HG03571 (cell line): ENCODE data around the gene DNAJB7.
A peak's percentile ranks its signal among the peaks of the same experiment; 100 is the strongest.
"Not testable (repeated sequence)": the region's sequence is repeated elsewhere in the genome, so short reads cannot be mapped to it uniquely, and the experiment has no call there.

Experiments
- ATAC-seq: cut with Tn5 transposase; IDR thresholded peaks from one replicate; pipeline ENCODE4 v1.9.1; 2021; ENCODE audit not compliant: unreplicated experiment

Gene DNAJB7

DNA sequence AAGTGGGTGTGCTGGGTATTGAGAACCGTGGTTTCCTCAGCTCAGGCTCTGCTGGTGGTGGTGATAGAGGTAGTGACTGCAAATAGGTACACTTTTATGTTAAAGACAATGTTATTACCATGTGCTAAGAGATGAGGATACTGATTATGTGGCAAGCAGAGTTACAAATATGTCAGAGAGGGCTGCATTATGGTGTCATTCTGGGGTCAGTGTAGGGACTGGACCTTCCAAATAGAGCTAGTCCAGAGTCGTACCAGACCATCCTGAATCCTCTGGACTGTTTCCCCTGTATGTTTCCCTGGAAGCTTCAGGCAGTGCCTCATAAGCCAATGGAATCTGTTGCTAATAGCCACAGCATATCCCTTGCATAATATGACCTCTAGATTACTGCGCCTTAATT lies at the start of gene DNAJB7:
Gene DNAJB7 (minus strand): TSS at position 101 of the 400 bp plus-strand sequence. CDS start 119 bp downstream, outside the sequence.
- no peak for ATAC-seq

DNA sequence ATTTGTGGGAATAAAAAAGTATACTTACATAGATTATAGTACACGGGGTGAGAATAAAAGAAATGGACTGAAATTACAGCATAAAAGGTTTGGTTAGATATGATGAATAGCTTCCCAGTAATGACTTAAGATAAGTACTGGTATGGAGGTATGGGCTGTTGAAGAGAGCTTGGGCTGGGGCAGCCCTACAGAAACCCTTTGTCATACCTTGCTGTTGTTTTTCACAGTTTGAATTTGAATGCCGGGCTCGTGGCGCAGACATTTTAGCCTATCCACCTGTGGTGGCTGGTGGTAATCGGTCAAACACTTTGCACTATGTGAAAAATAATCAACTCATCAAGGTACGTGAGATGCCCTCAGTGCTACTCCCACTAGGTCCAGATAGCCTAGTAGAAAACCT lies 47.0 kb upstream of the DNAJB7 start:
- ATAC-seq: no peak

- ATAC-seq: no peak
Observed at GRCh38 chr22:40904101-40904500, 42.2 kb upstream of the DNAJB7 start.

GRCh38 chr22:40898850-40899357 lies 37.0 kb upstream of the DNAJB7 start:
- no peak for ATAC-seq

- ATAC-seq: no peak
Observed at GRCh38 chr22:40894417-40894816, 32.5 kb upstream of the DNAJB7 start.

- ATAC-seq: no peak
Observed at GRCh38 chr22:40890881-40891280, 29.0 kb upstream of the DNAJB7 start.

- no peak for ATAC-seq
Observed at GRCh38 chr22:40889116-40889515, 27.2 kb upstream of the DNAJB7 start.

DNA sequence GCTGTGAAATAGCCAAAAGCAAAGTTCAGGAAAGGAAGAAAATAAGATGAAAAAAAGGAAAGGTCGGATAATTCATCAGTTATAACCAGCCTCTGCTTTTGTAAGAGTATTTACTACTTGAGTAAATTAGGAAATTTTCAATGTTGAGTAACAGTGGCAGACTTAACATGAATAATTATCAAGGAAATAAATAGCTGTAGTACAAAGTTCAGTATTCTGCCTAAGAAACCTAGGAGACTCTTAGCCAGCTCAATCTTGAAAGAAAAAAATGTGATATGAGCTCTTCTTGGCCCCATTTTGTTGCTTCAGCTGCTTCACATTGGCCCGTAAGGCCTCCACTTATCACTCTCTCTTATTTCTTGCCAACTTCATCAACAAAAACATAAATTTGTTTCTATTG lies 17.0 kb upstream of the DNAJB7 start:
- no peak for ATAC-seq

DNA sequence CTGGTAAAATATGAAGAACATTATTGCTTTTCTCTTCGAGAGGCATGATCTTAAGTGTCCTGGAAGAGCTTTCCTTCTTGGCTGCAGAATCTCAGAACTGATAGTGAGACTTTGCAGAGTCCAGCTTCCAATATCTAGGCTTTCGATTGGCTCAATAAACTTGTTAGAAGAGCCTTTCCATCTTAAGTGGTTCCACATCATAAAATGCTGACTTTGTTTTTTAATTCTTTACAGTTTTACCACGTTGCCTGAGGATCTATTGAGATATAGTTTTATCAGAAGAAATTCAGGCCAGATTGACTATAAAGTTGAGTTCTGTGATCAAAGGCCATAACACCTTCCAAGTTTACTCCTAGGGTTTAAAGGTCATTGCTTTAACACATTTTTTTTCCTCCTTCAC lies 15.6 kb upstream of the DNAJB7 start:
- no peak for ATAC-seq

GRCh38 chr22:40876907-40877306 lies 15.0 kb upstream of the DNAJB7 start:
- no peak for ATAC-seq

GRCh38 chr22:40875111-40875510 lies 13.2 kb upstream of the DNAJB7 start:
- ATAC-seq: no peak

- ATAC-seq: no peak
Observed at GRCh38 chr22:40874016-40874415, 12.1 kb upstream of the DNAJB7 start.

DNA sequence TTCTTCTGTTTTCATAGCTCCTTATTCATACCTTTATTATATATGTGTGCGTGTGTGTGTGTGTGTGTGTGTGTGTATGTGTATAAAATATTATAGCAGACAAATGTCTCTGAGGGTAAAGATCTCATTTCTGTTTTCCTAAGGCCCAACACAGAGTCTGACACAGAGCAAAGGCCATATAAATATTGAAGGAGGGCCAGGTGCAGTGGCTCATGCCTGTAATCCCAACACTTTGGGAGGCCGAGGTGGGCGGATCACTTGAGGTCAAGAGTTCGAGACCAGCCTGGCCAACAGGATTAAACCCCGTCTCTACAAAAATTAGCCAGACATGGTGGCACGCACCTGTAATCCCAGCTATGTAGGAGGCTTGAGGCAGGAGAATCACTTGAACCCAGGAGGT lies 6.5 kb upstream of the DNAJB7 start:
- ATAC-seq: not testable (repeated sequence)

GRCh38 chr22:40867109-40867508 lies 5.2 kb upstream of the DNAJB7 start:
- no peak for ATAC-seq

GRCh38 chr22:40862537-40862936 lies 624 bp upstream of the DNAJB7 start:
- no peak for ATAC-seq

DNA sequence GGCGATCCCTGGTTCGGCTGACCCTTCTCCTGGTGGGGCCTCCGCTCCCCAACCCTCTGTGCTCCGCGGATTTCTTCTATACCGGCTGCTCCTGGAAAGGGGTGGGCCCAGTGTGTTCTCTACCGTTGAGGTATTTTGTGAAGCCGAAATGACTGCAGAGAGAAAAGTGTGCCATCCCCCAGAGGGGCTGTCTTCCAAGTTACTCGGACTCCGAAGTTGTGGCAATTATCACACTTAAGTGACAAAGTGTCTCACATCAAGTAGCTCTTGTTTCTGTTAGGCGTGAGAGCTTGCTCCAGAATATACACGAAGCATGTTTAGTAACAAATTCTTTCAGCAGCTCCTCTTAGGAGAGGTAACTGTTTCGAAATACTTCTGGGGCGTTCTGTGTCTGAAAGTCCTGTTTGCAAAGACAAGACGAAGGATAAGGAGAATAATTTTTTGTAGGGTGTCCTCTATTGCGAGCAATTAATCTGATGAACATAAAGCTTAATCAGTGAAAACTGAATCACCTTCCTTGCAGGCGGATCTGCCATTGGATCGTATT lies 4.5 kb downstream of the DNAJB7 start:
- no peak for ATAC-seq

GRCh38 chr22:40856513-40857308 lies 5.2 kb downstream of the DNAJB7 start, which contains the start of the genes ST13 and XPNPEP3:
Gene ST13 (minus strand): TSS chr22:40856639. CDS start chr22:40856540, 99 bp downstream.
Gene XPNPEP3 (plus strand): TSS chr22:40857148. CDS start chr22:40857182, 34 bp downstream.
- peak; percentile 87 for ATAC-seq

- ATAC-seq: peak; percentile 21
Observed at GRCh38 chr22:40855979-40856512, 5.9 kb downstream of the DNAJB7 start.

DNA sequence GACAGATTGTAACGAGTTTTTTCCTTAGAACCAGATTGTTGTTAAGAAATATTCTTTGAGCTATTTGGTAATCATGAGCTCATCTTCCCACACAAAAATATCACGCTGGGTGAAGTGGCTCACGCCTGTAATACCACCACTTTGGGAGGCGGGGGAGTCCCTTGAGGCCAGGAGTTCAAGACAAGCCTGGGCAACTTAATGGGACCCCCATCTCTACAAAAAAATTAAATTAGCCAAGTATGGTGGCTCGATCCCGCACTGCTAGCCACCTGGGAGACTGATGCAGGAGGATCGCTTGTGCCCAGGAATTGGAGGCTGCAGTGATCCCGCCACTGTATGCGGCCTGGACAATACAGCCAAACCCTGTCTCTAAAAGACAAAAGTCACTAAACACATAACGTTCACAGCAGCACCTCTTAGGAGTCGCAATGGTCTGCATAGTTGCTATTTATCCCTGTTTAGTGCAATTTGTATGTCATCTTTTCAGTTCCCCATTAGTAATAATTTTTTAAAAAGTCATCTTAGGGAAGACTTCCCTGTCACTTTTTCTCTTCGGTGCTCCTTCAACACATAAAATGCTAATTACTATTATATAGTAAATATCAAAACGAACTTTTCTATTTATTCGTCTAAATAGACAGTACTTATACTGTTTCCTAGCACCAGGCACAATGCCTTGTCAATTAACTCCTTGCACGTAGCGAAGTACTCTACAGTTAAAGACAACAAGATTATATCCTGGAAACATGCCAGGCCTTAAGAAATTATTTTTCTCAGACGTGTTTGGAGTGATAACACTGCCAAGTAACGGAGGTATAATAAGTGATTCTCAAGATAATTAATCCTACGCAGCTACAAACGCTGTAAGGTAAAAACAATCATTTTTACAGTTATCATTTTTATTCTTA lies 6.6 kb downstream of the DNAJB7 start:
- ATAC-seq: no peak

GRCh38 chr22:40853961-40854360 lies 8.0 kb downstream of the DNAJB7 start:
- no peak for ATAC-seq

GRCh38 chr22:40853333-40853732 lies 8.6 kb downstream of the DNAJB7 start:
- no peak for ATAC-seq
